Pancreas (tissue), 10 donors: ENCODE data around the gene RANBP10. TPM values are rescaled to one million over a fixed set of nuclear protein-coding genes. Genes with fewer than 3 reads are reported as not detected.

Experiments used
- ATAC-seq, 4 donors: fragments of 200-7000 bp; cut with Tn5 transposase; one replicate each; pipeline versions ENCODE4 v1.8.0 to v1.9.1; 2020; ENCODE audit warnings: mild to moderate bottlenecking in 4 of 4, moderate library complexity in 4 of 4
- DNase-seq, 6 donors: peaks; one replicate each; pipeline ENCODE4 v3.0.0-alpha.2; 2020
- FAIRE-seq: peaks from 2 replicates; lab custom pipeline; 2012; peaks lifted over from hg19 to GRCh38; lab: Jason Lieb, UNC
- H3K27ac ChIP-seq, 4 donors: fragments of 200-600 bp; sonication (generic); 1 replicate in 3 of 4; 2 replicates in 1 of 4; pipeline versions ENCODE4 v1.5.0 to v1.8.0; 2020
- H3K27me3 ChIP-seq, 4 donors: fragments of 200-600 bp; one replicate each; pipeline ENCODE4 v1.8.0; 2021
- H3K36me3 ChIP-seq, 3 donors: fragments of 200-600 bp; sonication (generic) in 1 of 3; one replicate each; pipeline versions ENCODE4 v1.5.0 to v1.8.0; 2020 to 2021
- H3K4me1 ChIP-seq, 3 donors: fragments of 200-600 bp; one replicate each; pipeline ENCODE4 v1.8.0; 2021
- H3K4me3 ChIP-seq, 4 donors: fragments of 200-600 bp; sonication (generic) in 2 of 4; one replicate each; pipeline versions ENCODE4 v1.5.0 to v1.8.0; 2020 to 2021
- H3K9me3 ChIP-seq, 4 donors: fragments of 200-600 bp; one replicate each; pipeline ENCODE4 v1.8.0; 2021
- CTCF ChIP-seq, 4 donors: fragments of 200-600 bp; sonication (generic) in 3 of 4; IDR thresholded peaks; one replicate each; pipeline versions ENCODE4 v1.5.0 to v1.8.0; 2021; ENCODE audit warnings: antibody characterized with exemption in 4 of 4
- WGBS, 2 donors: extraction: QIAGEN DNeasy Blood & Tissue Kit; methylation state at CpG; one replicate each; pipeline ENCODE4 v1.1.7; 2013; 5-methylcytosine and 5-hydroxymethylcytosine counted together
- intact Hi-C, 3 donors: fragments of 100-400 bp; cut with DNase I; formaldehyde crosslinking; loops; one replicate each; pipeline versions ENCODE4 v1.11.1 to v1.14.2; 2022
- polyA plus RNA-seq, 2 donors: library from polyadenylated mRNA; stranded (reverse); fragments of 200-250 nt; gene quantifications; one replicate each; pipeline ENCODE4 v1.2.3, GENCODE V29; 2013
- total RNA-seq, 6 donors: library from RNA; stranded (reverse); fragmentation: NEBNext Ultra II Directional in 4 of 6; extraction: Animal tissue kit (Norgen Biotek cat#: 25700) in 4 of 6; gene quantifications; one replicate each; pipeline versions ENCODE4 v1.2.1 to v1.2.4, GENCODE V29; 2021 to 2023
- donor health status: healthy with polysubstance abuse.
- donor health status: DM: no; HTN: no; CAD: no; lungs with moderate emphysema.
- donor health status: DM: no; HTN: no; CAD: no.
- donor health status: control.
- donor health status: control.
- donor health status: Bipolar disorder and iron deficiency.
- donor health status: DM: yes; HTN: yes; CAD: no.
- donor health status: DM: no; HTN: no; CAD: no.
- donor health status: DM: no; HTN: no; CAD: no.
- donor health status: DM: yes; HTN: yes; CAD: no.

Gene RANBP10
- total and polyA plus RNA-seq, 8 donors, result 8.7 to 15.4 (median 11.6) TPM

GRCh38 chr16:67719778-67720144 lies 86.6 kb downstream of the RANBP10 start:
- no peaks in the 10 kb centered on the region for H3K27me3 ChIP-seq
- H3K9me3 ChIP-seq, result no peaks in the 10 kb centered on the region
- intact Hi-C loops, result no loop called here
- WGBS, 2 donors, result 0 to 3% methylated on average over 5 of the region's 5 CpGs
- H3K4me3 ChIP-seq, result peak overlapping the region; percentile 63 to 98 (median 84)
- no peaks in the 10 kb centered on the region for H3K36me3 ChIP-seq
- peaks cover 3 to 31% (median 10%) of the 10 kb centered on the region in 3 donors for H3K4me1 ChIP-seq
- TF ChIP-seq CTCF (IDR thresholded peaks at IDR 0.05), result no peak
- DNase-seq (peak in 2 of 6 donors; percentile 23 to 25), FAIRE-seq (no peak), ATAC-seq (peak; percentile 18 to 61 (median 45))
- peak overlapping the region; percentile 36 to 82 (median 58) for H3K27ac ChIP-seq

GRCh38 chr16:67719048-67719777 lies 87.1 kb downstream of the RANBP10 start, which contains the start of gene GFOD2:
TSS of gene GFOD2 (minus strand) at chr16:67719316. CDS start at chr16:67685715, 33,601 bp downstream.
- intact Hi-C loops, result no loop called here
- no peaks in the 10 kb centered on the region for H3K27me3 ChIP-seq
- ATAC-seq (peak; percentile 98 to 99 (median 98)), DNase-seq (peak; percentile 94 to 99 (median 98)), FAIRE-seq (no peak)
- H3K4me3 ChIP-seq, result peak within 1 kb of the TSS; percentile 63 to 98 (median 84)
- no peak for TF ChIP-seq CTCF (IDR thresholded peaks at IDR 0.05)
- no peaks in the 10 kb centered on the region for H3K9me3 ChIP-seq
- WGBS, 2 donors, result 0 to 1% methylated on average over 58 to 59 of the region's 59 CpGs
- H3K27ac ChIP-seq, result peak within 1 kb of the TSS; percentile 36 to 82 (median 58)
- peaks cover 3 to 31% (median 10%) of the 10 kb centered on the region in 3 donors for H3K4me1 ChIP-seq
- no peaks in the 10 kb centered on the region for H3K36me3 ChIP-seq

- 2 to 3% methylated on average over 14 of the region's 14 CpGs for WGBS, 2 donors
- Histone ChIP-seq H3K4me3 (peak overlapping the region; percentile 63 to 98 (median 84)), H3K9me3 (no peaks in the 10 kb centered on the region), H3K27me3 (no peaks in the 10 kb centered on the region), H3K27ac (peak overlapping the region in 2 of 4 donors; percentile 47 to 82), H3K4me1 (peaks cover 3 to 31% (median 10%) of the 10 kb centered on the region in 3 donors), H3K36me3 (no peaks in the 10 kb centered on the region)
- no peak for DNase-seq
- TF ChIP-seq CTCF (IDR thresholded peaks at IDR 0.05), result no peak
- peak in 2 of 4 donors; percentile 3 to 4 for ATAC-seq
- FAIRE-seq, result no peak
- intact Hi-C loops, result no loop called here
These were observed 87.7 kb downstream of the RANBP10 start for GRCh38 chr16:67718668-67719047.

GRCh38 chr16:67716097-67716496 lies 90.3 kb downstream of the RANBP10 start:
- ATAC-seq (peak in 2 of 4 donors; percentile 4 to 9), FAIRE-seq (no peak), DNase-seq (no peak)
- Histone ChIP-seq H3K9me3 (no peaks in the 10 kb centered on the region), H3K27me3 (no peaks in the 10 kb centered on the region), H3K27ac (peak overlapping the region in 1 of 4 donors; percentile 15), H3K4me1 (peaks cover 3 to 31% (median 10%) of the 10 kb centered on the region in 3 donors), H3K4me3 (no peak overlapping the region), H3K36me3 (no peaks in the 10 kb centered on the region)
- intact Hi-C loops, result no loop called here
- no peak for TF ChIP-seq CTCF (IDR thresholded peaks at IDR 0.05)
- 17 to 27% methylated on average over 2 of the region's 2 CpGs for WGBS, 2 donors

- H3K27ac ChIP-seq, result no peak overlapping the region
- intact Hi-C loops, result no loop called here
- H3K36me3 ChIP-seq, result no peaks in the 10 kb centered on the region
- TF ChIP-seq CTCF (IDR thresholded peaks at IDR 0.05), result no peak
- H3K9me3 ChIP-seq, result no peaks in the 10 kb centered on the region
- no peak for DNase-seq
- ATAC-seq, result no peak
- no peaks in the 10 kb centered on the region for H3K27me3 ChIP-seq
- H3K4me1 ChIP-seq, result peaks cover 3 to 27% (median 10%) of the 10 kb centered on the region in 3 donors
- H3K4me3 ChIP-seq, result no peak overlapping the region
- no peak for FAIRE-seq
- WGBS, 2 donors, result 55 to 82% methylated on average over 1 of the region's 1 CpG
These were observed 91.8 kb downstream of the RANBP10 start for GRCh38 chr16:67714522-67714921.
